EL (cell line): Measurements from ENCODE around the gene ERG28.
"Not testable (repeated sequence)": the region's sequence is repeated elsewhere in the genome, so short reads cannot be mapped to it uniquely, and the experiment has no call there.

Experiments
- DNase-seq: peaks from one replicate; pipeline ENCODE4 v3.0.0-alpha.2; 2016

The ERG28 gene

GRCh38 chr14:75615200-75615599, 45.5 kb downstream of the ERG28 start:
- no peak for DNase-seq

- DNase-seq: no peak
These were observed 46.5 kb downstream of the ERG28 start for GRCh38 chr14:75614179-75614578.

GRCh38 chr14:75612157-75612556, 48.5 kb downstream of the ERG28 start:
- no peak for DNase-seq

GRCh38 chr14:75610834-75611233, 49.8 kb downstream of the ERG28 start:
- no peak for DNase-seq

- DNase-seq: no peak
These were observed 50.8 kb downstream of the ERG28 start for GRCh38 chr14:75609606-75610475.

GRCh38 chr14:75609116-75609515, 51.6 kb downstream of the ERG28 start:
- no peak for DNase-seq

GRCh38 chr14:75607842-75608640, 52.6 kb downstream of the ERG28 start:
- no peak for DNase-seq

GRCh38 chr14:75607044-75607443, 53.6 kb downstream of the ERG28 start:
- DNase-seq: no peak

GRCh38 chr14:75605916-75606315, 54.8 kb downstream of the ERG28 start:
- no peak for DNase-seq

GRCh38 chr14:75604979-75605851, 55.5 kb downstream of the ERG28 start:
- DNase-seq: no peak

- DNase-seq: no peak
These were observed 58.2 kb downstream of the ERG28 start for GRCh38 chr14:75602503-75602902.

GRCh38 chr14:75601061-75601460, 59.6 kb downstream of the ERG28 start:
- not testable (repeated sequence) for DNase-seq

GRCh38 chr14:75600100-75600499, 60.6 kb downstream of the ERG28 start:
- not testable (repeated sequence) for DNase-seq
